Activated CD4-positive, alpha-beta T cell treated with anti-CD3 and anti-CD28 coated beads for 36 hours (primary cell): ENCODE measurements around the gene DCC. TPM values are rescaled to one million over a fixed set of nuclear protein-coding genes. Genes with fewer than 3 reads are reported as not detected.

ENCODE experiments used
- ATAC-seq: fragments of 200-7000 bp; cut with Tn5 transposase; one replicate; pipeline ENCODE4 v1.10.0; 2021; ENCODE audit warnings: mild to moderate bottlenecking, moderate library complexity
- CTCF ChIA-PET: fragments of 350-600 bp; sonication (Branson Sonifier 250); formaldehyde crosslinking; loops from one replicate; lab custom pipeline; 2021; ENCODE audit warnings: antibody characterized with exemption; lab: Charles Lee
- POLR2A ChIA-PET: fragments of 350-600 bp; sonication (Branson Sonifier 250); formaldehyde crosslinking; loops from one replicate; lab custom pipeline; 2021; ENCODE audit warnings: antibody characterized with exemption, inconsistent platforms; lab: Charles Lee
- DNase-seq: peaks from one replicate; pipeline ENCODE4 v3.0.0-alpha.2; 2020
- H3K27ac Mint-ChIP-seq: one replicate; pipeline ENCODE4 v1.8.0; 2021; ENCODE audit warnings: mixed read lengths
- H3K27me3 Mint-ChIP-seq: one replicate; pipeline ENCODE4 v1.8.0; 2021; ENCODE audit warnings: mixed read lengths
- H3K36me3 Mint-ChIP-seq: one replicate; pipeline ENCODE4 v1.8.0; 2021; ENCODE audit warnings: low read depth, mixed read lengths
- H3K4me1 Mint-ChIP-seq: one replicate; pipeline ENCODE4 v1.8.0; 2021; ENCODE audit warnings: mixed read lengths
- H3K4me3 Mint-ChIP-seq: one replicate; pipeline ENCODE4 v1.8.0; 2021; ENCODE audit warnings: mild to moderate bottlenecking, moderate library complexity, mixed read lengths
- H3K9me3 Mint-ChIP-seq: one replicate; pipeline ENCODE4 v1.8.0; 2021; ENCODE audit warnings: low read depth, mixed read lengths
- intact Hi-C, 2 experiments: fragments of 100-400 bp; cut with DNase I in 1 of 2; cut with micrococcal nuclease in 1 of 2; formaldehyde crosslinking; loops; one replicate each; pipeline versions ENCODE4 v1.14.2 to v1.15.1; 2022 to 2024; cut with DNase I, micrococcal nuclease
- total RNA-seq, 2 experiments: library from RNA; stranded (reverse); gene quantifications; one replicate each; pipeline ENCODE4 v1.2.3, GENCODE V29; 2021

Gene DCC
- total RNA-seq, 2 experiments from 2014 or later: not detected

GRCh38 chr18:52605345-52605744, 265.3 kb downstream of the DCC start:
- Mint-ChIP-seq H3K4me1 (no peaks in the 10 kb centered on the region), H3K4me3 (no peak overlapping the region), H3K36me3 (no peaks in the 10 kb centered on the region), H3K27me3 (no peaks in the 10 kb centered on the region), H3K9me3 (peaks cover 4% of the 10 kb centered on the region), H3K27ac (no peak overlapping the region)
- POLR2A ChIA-PET: no interaction called here
- intact Hi-C loops: no loop called here
- no peak for DNase-seq
- CTCF ChIA-PET: interaction anchor here (0.6 kb wide), 1 partner anchor 72 kb away, joined by 3 read pairs; no protein-coding TSS in a partner anchor
- no peak for ATAC-seq

GRCh38 chr18:52607985-52608384, 268.0 kb downstream of the DCC start:
- Mint-ChIP-seq H3K27me3 (no peaks in the 10 kb centered on the region), H3K4me1 (no peaks in the 10 kb centered on the region), H3K27ac (no peak overlapping the region), H3K36me3 (no peaks in the 10 kb centered on the region), H3K9me3 (peaks cover 4% of the 10 kb centered on the region), H3K4me3 (no peak overlapping the region)
- intact Hi-C loops: no loop called here
- no peak for DNase-seq
- ATAC-seq: no peak
- ChIA-PET CTCF (no interaction called here), POLR2A (no interaction called here)

GRCh38 chr18:52610451-52611115, 270.6 kb downstream of the DCC start:
- no peaks in the 10 kb centered on the region for H3K27me3 Mint-ChIP-seq
- H3K4me3 Mint-ChIP-seq: no peak overlapping the region
- intact Hi-C loops: no loop called here
- ATAC-seq (no peak), DNase-seq (no peak)
- POLR2A ChIA-PET: no interaction called here
- CTCF ChIA-PET: no interaction called here
- peaks cover 4% of the 10 kb centered on the region for H3K9me3 Mint-ChIP-seq
- H3K36me3 Mint-ChIP-seq: no peaks in the 10 kb centered on the region
- no peaks in the 10 kb centered on the region for H3K4me1 Mint-ChIP-seq
- no peak overlapping the region for H3K27ac Mint-ChIP-seq

- no peaks in the 10 kb centered on the region for H3K36me3 Mint-ChIP-seq
- ChIA-PET POLR2A (interaction anchor here (0.7 kb wide), 1 partner anchor 375 kb away, joined by 3 read pairs; no protein-coding TSS in a partner anchor), CTCF (no interaction called here)
- DNase-seq (no peak), ATAC-seq (no peak)
- H3K9me3 Mint-ChIP-seq: peaks cover 4% of the 10 kb centered on the region
- intact Hi-C loops: no loop called here
- no peak overlapping the region for H3K4me3 Mint-ChIP-seq
- no peaks in the 10 kb centered on the region for H3K4me1 Mint-ChIP-seq
- H3K27ac Mint-ChIP-seq: no peak overlapping the region
- H3K27me3 Mint-ChIP-seq: no peaks in the 10 kb centered on the region
Measured at GRCh38 chr18:52612406-52612805, 272.4 kb downstream of the DCC start.

GRCh38 chr18:52615321-52615720, 275.3 kb downstream of the DCC start:
- CTCF ChIA-PET: no interaction called here
- no peak overlapping the region for H3K27ac Mint-ChIP-seq

GRCh38 chr18:52615943-52616342, 275.9 kb downstream of the DCC start:
- CTCF ChIA-PET: no interaction called here
- ATAC-seq (no peak), DNase-seq (no peak)
- no peak overlapping the region for H3K4me3 Mint-ChIP-seq
- H3K9me3 Mint-ChIP-seq: no peaks in the 10 kb centered on the region
- H3K27me3 Mint-ChIP-seq: no peaks in the 10 kb centered on the region
- H3K27ac Mint-ChIP-seq: no peak overlapping the region
- H3K36me3 Mint-ChIP-seq: no peaks in the 10 kb centered on the region
- intact Hi-C loops: no loop called here
- no peaks in the 10 kb centered on the region for H3K4me1 Mint-ChIP-seq
- POLR2A ChIA-PET: no interaction called here

More at GRCh38 chr18:52615321-52615720, 275.3 kb downstream of the DCC start:
- no peaks in the 10 kb centered on the region for H3K36me3 Mint-ChIP-seq
- no peaks in the 10 kb centered on the region for H3K4me1 Mint-ChIP-seq
- intact Hi-C loops: no loop called here
- no peaks in the 10 kb centered on the region for H3K9me3 Mint-ChIP-seq
- POLR2A ChIA-PET: no interaction called here
- DNase-seq (no peak), ATAC-seq (no peak)
- no peak overlapping the region for H3K4me3 Mint-ChIP-seq
- no peaks in the 10 kb centered on the region for H3K27me3 Mint-ChIP-seq

GRCh38 chr18:52617931-52618330, 277.9 kb downstream of the DCC start:
- Mint-ChIP-seq H3K9me3 (peaks cover 2% of the 10 kb centered on the region), H3K27ac (no peak overlapping the region), H3K36me3 (no peaks in the 10 kb centered on the region), H3K4me1 (no peaks in the 10 kb centered on the region), H3K4me3 (no peak overlapping the region), H3K27me3 (no peaks in the 10 kb centered on the region)
- no peak for DNase-seq
- ChIA-PET POLR2A (no interaction called here), CTCF (no interaction called here)
- intact Hi-C loops: no loop called here
- no peak for ATAC-seq

GRCh38 chr18:52620926-52621439, 281.0 kb downstream of the DCC start:
- DNase-seq (no peak), ATAC-seq (no peak)
- H3K27ac Mint-ChIP-seq: no peak overlapping the region
- peaks cover 2% of the 10 kb centered on the region for H3K9me3 Mint-ChIP-seq
- H3K4me1 Mint-ChIP-seq: no peaks in the 10 kb centered on the region
- no peak overlapping the region for H3K4me3 Mint-ChIP-seq
- intact Hi-C loops: loop anchor here in 1 of 2 experiments (10.0 kb wide), 1 partner anchor 56 kb away; no protein-coding TSS in a partner anchor
- H3K27me3 Mint-ChIP-seq: no peaks in the 10 kb centered on the region
- CTCF ChIA-PET: interaction anchor here (1.1 kb wide), 1 partner anchor 990 kb away, joined by 4 read pairs; no protein-coding TSS in a partner anchor
- H3K36me3 Mint-ChIP-seq: no peaks in the 10 kb centered on the region
- POLR2A ChIA-PET: no interaction called here

GRCh38 chr18:52624702-52625101, 284.7 kb downstream of the DCC start:
- Mint-ChIP-seq H3K9me3 (peaks cover 2% of the 10 kb centered on the region), H3K27me3 (no peaks in the 10 kb centered on the region), H3K27ac (no peak overlapping the region), H3K36me3 (no peaks in the 10 kb centered on the region), H3K4me1 (no peaks in the 10 kb centered on the region), H3K4me3 (no peak overlapping the region)
- ChIA-PET POLR2A (no interaction called here), CTCF (no interaction called here)
- ATAC-seq: no peak
- no peak for DNase-seq
- intact Hi-C loops: loop anchor here in 1 of 2 experiments (10.0 kb wide), 1 partner anchor 60 kb away; no protein-coding TSS in a partner anchor

GRCh38 chr18:52636536-52636935, 296.5 kb downstream of the DCC start:
- CTCF ChIA-PET: no interaction called here
- intact Hi-C loops: no loop called here
- DNase-seq (peak; percentile 12), ATAC-seq (no peak)
- Mint-ChIP-seq H3K36me3 (no peaks in the 10 kb centered on the region), H3K27me3 (no peaks in the 10 kb centered on the region), H3K4me1 (no peaks in the 10 kb centered on the region), H3K4me3 (no peak overlapping the region), H3K27ac (no peak overlapping the region), H3K9me3 (peaks cover 8% of the 10 kb centered on the region)
- POLR2A ChIA-PET: no interaction called here

GRCh38 chr18:52648201-52648600, 308.2 kb downstream of the DCC start:
- H3K27ac Mint-ChIP-seq: no peak overlapping the region
- CTCF ChIA-PET: interaction anchor here (0.8 kb wide), 1 partner anchor 18 kb away, joined by 3 read pairs; no protein-coding TSS in a partner anchor
- ATAC-seq (no peak), DNase-seq (no peak)
- POLR2A ChIA-PET: no interaction called here
- H3K27me3 Mint-ChIP-seq: no peaks in the 10 kb centered on the region
- peaks cover 5% of the 10 kb centered on the region for H3K9me3 Mint-ChIP-seq
- no peaks in the 10 kb centered on the region for H3K4me1 Mint-ChIP-seq
- H3K36me3 Mint-ChIP-seq: no peaks in the 10 kb centered on the region
- intact Hi-C loops: no loop called here
- no peak overlapping the region for H3K4me3 Mint-ChIP-seq

GRCh38 chr18:52652391-52652790, 312.4 kb downstream of the DCC start:
- Mint-ChIP-seq H3K27ac (no peak overlapping the region), H3K4me1 (no peaks in the 10 kb centered on the region), H3K36me3 (no peaks in the 10 kb centered on the region), H3K4me3 (no peak overlapping the region), H3K9me3 (peaks cover 2% of the 10 kb centered on the region), H3K27me3 (no peaks in the 10 kb centered on the region)
- DNase-seq (no peak), ATAC-seq (no peak)
- ChIA-PET CTCF (no interaction called here), POLR2A (no interaction called here)
- intact Hi-C loops: no loop called here
